Mesothelial cell of epicardium (in vitro differentiated cells): ENCODE data around the gene PCAT6. TPM values are rescaled to one million over a fixed set of nuclear protein-coding genes. Genes with fewer than 3 reads are reported as not detected.

Source experiments
- DNase-seq, 2 experiments: peaks; one replicate each; pipeline ENCODE4 v3.0.0; 2021; ENCODE audit warnings: low spot score in 2 of 2; ENCODE audit not compliant: unreplicated experiment in 2 of 2
- H3K27ac Mint-ChIP-seq: 2 replicates; pipeline ENCODE4 v1.8.0; 2021; ENCODE audit warnings: mixed read lengths
- H3K27me3 Mint-ChIP-seq: 2 replicates; pipeline ENCODE4 v1.8.0; 2021; ENCODE audit warnings: low read depth, mixed read lengths
- H3K36me3 Mint-ChIP-seq: 2 replicates; pipeline ENCODE4 v1.8.0; 2021; ENCODE audit warnings: mixed read lengths
- H3K4me1 Mint-ChIP-seq: 2 replicates; pipeline ENCODE4 v1.8.0; 2021; ENCODE audit warnings: mixed read lengths
- H3K4me3 Mint-ChIP-seq: 2 replicates; pipeline ENCODE4 v1.8.0; 2021; ENCODE audit warnings: mild to moderate bottlenecking, moderate library complexity, mixed read lengths
- H3K9me3 Mint-ChIP-seq: 2 replicates; pipeline ENCODE4 v1.8.0; 2021; ENCODE audit warnings: mixed read lengths
- total RNA-seq: library from RNA; stranded (reverse); gene quantifications from 3 replicates; pipeline ENCODE4 v1.2.1, GENCODE V29; 2021
- TF ChIP-seq, protein P1 (sequence below): fragments of 200-600 bp; sonication (generic); IDR thresholded peaks from one replicate; pipeline ENCODE4 v1.5.0; 2021; ENCODE audit warnings: antibody characterized with exemption; ENCODE audit not compliant: unreplicated experiment

The PCAT6 gene
- total RNA-seq, 1 donor from 2014 or later: 9.9 TPM

DNA sequence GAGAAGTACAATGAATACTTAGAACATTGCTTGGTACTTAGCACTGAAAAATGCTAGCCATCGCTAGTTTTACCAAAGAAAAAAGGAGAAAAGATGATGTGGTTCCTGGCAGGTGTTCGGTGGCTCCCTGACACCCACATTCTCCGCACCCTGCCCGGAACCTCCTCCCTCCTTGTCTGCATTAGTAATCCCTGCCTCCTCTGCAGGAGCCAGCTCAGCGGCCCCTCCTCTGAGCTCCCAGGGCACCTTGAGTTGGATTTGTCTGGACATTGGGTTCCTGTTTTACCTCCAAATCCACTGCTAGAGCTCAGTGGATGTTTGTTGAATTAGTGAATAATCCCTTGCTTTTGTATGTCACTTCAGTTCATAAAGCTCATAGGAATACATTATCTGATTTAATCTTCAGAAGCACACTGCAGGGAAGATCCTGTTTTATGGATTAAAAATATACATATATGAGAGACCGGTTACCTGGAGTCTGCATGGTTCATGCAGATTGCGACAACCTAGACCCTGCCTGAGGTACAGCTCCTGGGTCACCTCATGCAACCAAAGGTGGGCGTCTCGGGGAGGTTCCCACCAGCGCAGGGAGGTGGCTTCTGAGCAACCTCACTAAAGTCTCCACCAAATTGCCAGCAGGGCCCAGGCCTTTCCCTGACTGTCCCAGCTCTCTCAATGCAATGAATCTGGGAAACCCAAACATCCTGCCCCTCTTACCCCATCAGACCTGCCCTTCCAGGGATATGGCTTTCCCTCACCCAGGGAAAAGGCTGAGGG, 24.2 kb downstream of the PCAT6 start:
- TF ChIP-seq, protein P1, sequence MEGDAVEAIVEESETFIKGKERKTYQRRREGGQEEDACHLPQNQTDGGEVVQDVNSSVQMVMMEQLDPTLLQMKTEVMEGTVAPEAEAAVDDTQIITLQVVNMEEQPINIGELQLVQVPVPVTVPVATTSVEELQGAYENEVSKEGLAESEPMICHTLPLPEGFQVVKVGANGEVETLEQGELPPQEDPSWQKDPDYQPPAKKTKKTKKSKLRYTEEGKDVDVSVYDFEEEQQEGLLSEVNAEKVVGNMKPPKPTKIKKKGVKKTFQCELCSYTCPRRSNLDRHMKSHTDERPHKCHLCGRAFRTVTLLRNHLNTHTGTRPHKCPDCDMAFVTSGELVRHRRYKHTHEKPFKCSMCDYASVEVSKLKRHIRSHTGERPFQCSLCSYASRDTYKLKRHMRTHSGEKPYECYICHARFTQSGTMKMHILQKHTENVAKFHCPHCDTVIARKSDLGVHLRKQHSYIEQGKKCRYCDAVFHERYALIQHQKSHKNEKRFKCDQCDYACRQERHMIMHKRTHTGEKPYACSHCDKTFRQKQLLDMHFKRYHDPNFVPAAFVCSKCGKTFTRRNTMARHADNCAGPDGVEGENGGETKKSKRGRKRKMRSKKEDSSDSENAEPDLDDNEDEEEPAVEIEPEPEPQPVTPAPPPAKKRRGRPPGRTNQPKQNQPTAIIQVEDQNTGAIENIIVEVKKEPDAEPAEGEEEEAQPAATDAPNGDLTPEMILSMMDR: no peak
- no peak for DNase-seq
- H3K4me1 Mint-ChIP-seq: peaks cover 22% of the 10 kb centered on the region
- H3K27me3 Mint-ChIP-seq: no peaks in the 10 kb centered on the region
- H3K27ac Mint-ChIP-seq: peak overlapping the region; percentile 39
- no peak overlapping the region for H3K4me3 Mint-ChIP-seq
- no peaks in the 10 kb centered on the region for H3K9me3 Mint-ChIP-seq
- no peaks in the 10 kb centered on the region for H3K36me3 Mint-ChIP-seq

DNA sequence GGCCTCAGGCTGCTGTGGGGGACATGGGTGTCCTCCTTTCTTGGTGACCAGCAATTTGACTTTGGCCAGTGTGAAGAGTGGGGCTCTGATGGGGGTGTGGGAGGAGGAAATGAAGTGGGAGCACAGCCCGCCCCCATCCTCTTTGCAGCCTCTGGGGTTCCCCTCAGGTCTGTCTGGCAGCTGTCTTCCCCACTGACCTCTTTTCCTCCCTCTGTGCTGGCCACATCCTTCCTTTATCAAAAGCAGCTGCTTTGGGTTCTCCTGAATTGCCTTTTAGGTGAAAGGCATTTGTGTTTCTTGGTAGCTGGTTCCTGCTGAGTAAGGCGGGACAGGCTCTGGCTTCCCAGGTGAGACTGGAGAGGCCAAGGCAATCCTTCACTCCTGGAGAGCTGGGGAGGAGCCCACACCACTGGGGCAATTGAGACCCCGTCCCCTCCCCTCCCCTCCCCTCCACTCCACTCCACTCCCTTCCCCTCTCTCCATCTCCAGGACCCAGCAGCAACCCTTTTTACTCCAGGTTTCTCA, 24.9 kb downstream of the PCAT6 start:
- TF ChIP-seq, protein P1: no peak
- no peaks in the 10 kb centered on the region for H3K27me3 Mint-ChIP-seq
- H3K36me3 Mint-ChIP-seq: no peaks in the 10 kb centered on the region
- no peaks in the 10 kb centered on the region for H3K9me3 Mint-ChIP-seq
- no peak for DNase-seq
- H3K4me1 Mint-ChIP-seq: peaks cover 22% of the 10 kb centered on the region
- no peak overlapping the region for H3K27ac Mint-ChIP-seq
- H3K4me3 Mint-ChIP-seq: no peak overlapping the region

DNA sequence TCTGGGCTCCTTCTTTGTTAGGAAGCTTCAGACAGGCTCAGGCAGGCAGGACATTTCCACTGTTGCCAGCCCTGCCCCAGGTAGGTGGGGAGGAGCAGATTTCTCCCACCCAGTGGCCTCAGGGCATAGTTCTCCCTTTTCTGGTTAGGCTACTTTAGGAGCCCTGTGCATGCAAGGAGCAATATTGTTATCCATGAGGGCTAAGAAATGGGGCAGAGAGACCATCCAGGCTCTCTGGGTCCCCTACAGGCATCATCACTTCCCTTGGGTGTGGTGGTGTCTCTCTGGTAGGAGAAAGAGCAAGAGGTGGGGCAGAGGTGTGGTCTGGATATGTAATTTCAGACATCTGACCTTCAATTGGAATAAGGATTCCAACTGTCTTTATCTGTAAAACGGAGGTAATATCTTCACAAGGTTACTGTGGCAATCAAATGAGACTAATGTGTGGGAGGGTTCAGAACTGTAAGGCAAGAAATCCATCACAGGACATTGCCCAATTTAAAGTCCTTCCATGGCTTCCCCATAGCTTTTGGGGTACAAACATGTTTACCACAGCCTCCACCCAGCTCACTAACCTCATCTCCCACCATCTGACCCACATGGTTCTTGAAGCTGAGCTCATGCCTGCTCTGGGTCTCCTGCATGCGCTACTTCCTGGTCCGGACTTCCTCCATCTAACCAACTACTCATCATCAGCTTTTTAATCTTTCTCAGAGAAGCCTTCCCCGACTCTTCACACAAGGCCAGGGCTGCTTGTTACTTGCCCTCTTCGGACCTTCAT, 26.1 kb downstream of the PCAT6 start:
- Mint-ChIP-seq H3K4me1 (peaks cover 22% of the 10 kb centered on the region), H3K27ac (no peak overlapping the region), H3K9me3 (no peaks in the 10 kb centered on the region), H3K36me3 (no peaks in the 10 kb centered on the region), H3K27me3 (no peaks in the 10 kb centered on the region), H3K4me3 (no peak overlapping the region)
- no peak for DNase-seq
- TF ChIP-seq, protein P1: no peak

DNA sequence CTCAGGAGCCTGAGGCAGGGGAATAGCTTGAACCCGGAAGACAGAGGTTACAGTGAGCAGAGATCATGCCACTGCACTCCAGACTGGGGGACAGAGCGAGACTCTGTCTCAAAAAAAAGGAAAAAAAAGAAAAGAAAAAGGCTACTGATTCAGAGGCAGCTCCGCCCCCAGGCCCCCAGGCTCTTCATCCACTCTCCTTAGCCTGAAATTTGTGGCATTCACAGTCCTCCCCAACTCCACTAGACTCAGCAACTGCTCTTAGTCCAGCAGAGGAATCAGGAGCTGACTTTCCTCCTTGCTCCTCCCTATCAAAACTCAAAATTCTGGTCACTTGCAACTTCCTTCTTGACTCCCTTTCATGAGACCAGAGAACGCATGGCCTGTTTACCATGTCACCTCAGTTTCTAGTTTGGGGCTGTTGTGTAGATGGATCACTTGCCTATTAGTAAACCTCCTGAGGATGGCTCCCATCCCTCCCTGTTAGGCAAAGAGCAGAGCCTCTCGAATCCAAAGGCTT, 27.1 kb downstream of the PCAT6 start:
- H3K36me3 Mint-ChIP-seq: no peaks in the 10 kb centered on the region
- no peak overlapping the region for H3K27ac Mint-ChIP-seq
- no peaks in the 10 kb centered on the region for H3K9me3 Mint-ChIP-seq
- DNase-seq: no peak
- H3K4me1 Mint-ChIP-seq: peaks cover 22% of the 10 kb centered on the region
- TF ChIP-seq, protein P1: no peak
- no peaks in the 10 kb centered on the region for H3K27me3 Mint-ChIP-seq
- no peak overlapping the region for H3K4me3 Mint-ChIP-seq

DNA sequence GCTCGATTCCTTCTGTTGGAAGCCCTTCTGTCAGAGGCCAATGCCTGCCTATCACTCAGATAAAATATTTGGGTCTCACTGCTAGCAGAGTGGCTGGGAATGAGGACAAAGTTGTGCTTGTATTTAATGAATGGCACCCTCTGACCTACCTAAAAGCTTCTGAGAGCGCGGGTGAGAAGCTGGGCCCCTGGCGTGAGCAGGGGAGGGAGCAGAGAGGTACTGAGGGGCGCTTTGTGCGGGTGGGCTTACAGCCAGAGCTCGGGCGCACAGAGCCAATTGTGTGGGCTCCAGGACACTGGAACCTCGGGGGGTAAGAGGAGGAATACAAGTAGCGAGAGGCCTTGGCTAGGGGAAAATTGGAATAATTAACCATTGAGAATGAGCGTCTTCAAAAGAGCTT, 32.3 kb downstream of the PCAT6 start:
- H3K36me3 Mint-ChIP-seq: no peaks in the 10 kb centered on the region
- H3K9me3 Mint-ChIP-seq: no peaks in the 10 kb centered on the region
- H3K27me3 Mint-ChIP-seq: no peaks in the 10 kb centered on the region
- no peaks in the 10 kb centered on the region for H3K4me1 Mint-ChIP-seq
- no peak overlapping the region for H3K27ac Mint-ChIP-seq
- DNase-seq: no peak
- TF ChIP-seq, protein P1: no peak
- no peak overlapping the region for H3K4me3 Mint-ChIP-seq
